Measurements from ENCODE around the gene RPS21. TPM values are rescaled to one million over a fixed set of nuclear protein-coding genes. Genes with fewer than 3 reads are reported as not detected.

RPS21 gene
- total and polyA plus RNA-seq, 2 of the 13 experiments (the other 11 are each of a cell fraction or from before 2014, with no cell fraction given), result 2,647 to 11,063 TPM

DNA sequence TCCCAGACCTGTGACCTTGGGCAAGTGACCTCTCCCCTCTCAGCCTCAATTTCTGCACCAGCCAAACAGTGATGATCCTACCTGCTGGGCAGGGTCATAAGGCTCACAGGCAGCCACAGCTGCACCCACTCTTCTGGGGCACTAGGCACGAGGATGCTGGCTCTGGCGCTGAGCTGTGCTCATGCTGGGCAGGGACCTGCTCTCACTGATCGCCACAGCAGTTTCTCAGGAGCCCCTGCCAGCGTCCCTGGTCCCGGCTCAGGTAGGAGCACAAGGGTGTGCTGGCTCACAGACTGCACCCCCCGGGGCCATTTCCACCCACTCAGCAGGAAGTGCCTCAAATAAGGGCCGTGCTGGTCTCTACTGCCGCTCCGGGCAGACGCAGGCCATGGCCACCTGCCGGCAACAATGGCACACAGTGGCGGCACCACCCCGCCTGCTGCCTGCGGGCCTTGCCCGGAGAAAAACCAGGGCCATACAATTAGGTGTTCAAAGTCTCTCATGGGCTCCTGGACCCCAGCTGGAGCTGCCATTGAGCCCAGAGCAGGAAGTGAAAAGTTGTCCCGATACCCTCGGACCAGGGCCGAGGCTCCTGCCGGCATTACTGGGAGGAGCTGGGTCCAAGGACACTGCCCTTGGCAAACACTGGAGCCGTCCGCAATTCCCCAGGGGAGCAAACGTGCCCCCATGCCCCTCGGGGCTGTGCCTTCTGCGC, 24.7 kb downstream of the RPS21 start (continued):
- TF ChIP-seq U2AF1 (optimal IDR thresholded peaks at IDR 0.05; ENCODE audit: low read depth, low read length), result peak; percentile 67
- TF ChIP-seq, protein P1, sequence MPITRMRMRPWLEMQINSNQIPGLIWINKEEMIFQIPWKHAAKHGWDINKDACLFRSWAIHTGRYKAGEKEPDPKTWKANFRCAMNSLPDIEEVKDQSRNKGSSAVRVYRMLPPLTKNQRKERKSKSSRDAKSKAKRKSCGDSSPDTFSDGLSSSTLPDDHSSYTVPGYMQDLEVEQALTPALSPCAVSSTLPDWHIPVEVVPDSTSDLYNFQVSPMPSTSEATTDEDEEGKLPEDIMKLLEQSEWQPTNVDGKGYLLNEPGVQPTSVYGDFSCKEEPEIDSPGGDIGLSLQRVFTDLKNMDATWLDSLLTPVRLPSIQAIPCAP (CRISPR knock-in tag; IDR thresholded peaks at IDR 0.05; ENCODE audit: low read depth), result no peak
- TF ChIP-seq CEBPG (CRISPR knock-in tag; IDR thresholded peaks at IDR 0.05), result peak; percentile 35; the same call in 1 of the 2 replicates
- TF ChIP-seq, protein P2, sequence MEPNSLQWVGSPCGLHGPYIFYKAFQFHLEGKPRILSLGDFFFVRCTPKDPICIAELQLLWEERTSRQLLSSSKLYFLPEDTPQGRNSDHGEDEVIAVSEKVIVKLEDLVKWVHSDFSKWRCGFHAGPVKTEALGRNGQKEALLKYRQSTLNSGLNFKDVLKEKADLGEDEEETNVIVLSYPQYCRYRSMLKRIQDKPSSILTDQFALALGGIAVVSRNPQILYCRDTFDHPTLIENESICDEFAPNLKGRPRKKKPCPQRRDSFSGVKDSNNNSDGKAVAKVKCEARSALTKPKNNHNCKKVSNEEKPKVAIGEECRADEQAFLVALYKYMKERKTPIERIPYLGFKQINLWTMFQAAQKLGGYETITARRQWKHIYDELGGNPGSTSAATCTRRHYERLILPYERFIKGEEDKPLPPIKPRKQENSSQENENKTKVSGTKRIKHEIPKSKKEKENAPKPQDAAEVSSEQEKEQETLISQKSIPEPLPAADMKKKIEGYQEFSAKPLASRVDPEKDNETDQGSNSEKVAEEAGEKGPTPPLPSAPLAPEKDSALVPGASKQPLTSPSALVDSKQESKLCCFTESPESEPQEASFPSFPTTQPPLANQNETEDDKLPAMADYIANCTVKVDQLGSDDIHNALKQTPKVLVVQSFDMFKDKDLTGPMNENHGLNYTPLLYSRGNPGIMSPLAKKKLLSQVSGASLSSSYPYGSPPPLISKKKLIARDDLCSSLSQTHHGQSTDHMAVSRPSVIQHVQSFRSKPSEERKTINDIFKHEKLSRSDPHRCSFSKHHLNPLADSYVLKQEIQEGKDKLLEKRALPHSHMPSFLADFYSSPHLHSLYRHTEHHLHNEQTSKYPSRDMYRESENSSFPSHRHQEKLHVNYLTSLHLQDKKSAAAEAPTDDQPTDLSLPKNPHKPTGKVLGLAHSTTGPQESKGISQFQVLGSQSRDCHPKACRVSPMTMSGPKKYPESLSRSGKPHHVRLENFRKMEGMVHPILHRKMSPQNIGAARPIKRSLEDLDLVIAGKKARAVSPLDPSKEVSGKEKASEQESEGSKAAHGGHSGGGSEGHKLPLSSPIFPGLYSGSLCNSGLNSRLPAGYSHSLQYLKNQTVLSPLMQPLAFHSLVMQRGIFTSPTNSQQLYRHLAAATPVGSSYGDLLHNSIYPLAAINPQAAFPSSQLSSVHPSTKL (CRISPR knock-in tag; IDR thresholded peaks at IDR 0.05), result peak; percentile 71
- peak; percentile 58; the same call in 1 of the 2 replicates for TF ChIP-seq ZKSCAN8 (CRISPR knock-in tag; IDR thresholded peaks at IDR 0.05; ENCODE audit: borderline replicate concordance)
- TF ChIP-seq, protein P3, sequence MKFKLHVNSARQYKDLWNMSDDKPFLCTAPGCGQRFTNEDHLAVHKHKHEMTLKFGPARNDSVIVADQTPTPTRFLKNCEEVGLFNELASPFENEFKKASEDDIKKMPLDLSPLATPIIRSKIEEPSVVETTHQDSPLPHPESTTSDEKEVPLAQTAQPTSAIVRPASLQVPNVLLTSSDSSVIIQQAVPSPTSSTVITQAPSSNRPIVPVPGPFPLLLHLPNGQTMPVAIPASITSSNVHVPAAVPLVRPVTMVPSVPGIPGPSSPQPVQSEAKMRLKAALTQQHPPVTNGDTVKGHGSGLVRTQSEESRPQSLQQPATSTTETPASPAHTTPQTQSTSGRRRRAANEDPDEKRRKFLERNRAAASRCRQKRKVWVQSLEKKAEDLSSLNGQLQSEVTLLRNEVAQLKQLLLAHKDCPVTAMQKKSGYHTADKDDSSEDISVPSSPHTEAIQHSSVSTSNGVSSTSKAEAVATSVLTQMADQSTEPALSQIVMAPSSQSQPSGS (CRISPR knock-in tag; IDR thresholded peaks at IDR 0.05), result 0 out of 2 replicates have a peak, but pooled peaks have one; percentile 58
- TF ChIP-seq ZNF816 (CRISPR knock-in tag; IDR thresholded peaks at IDR 0.05; ENCODE audit: borderline replicate concordance), result no peak
- 0 out of 2 replicates have a peak, but pooled peaks have one; percentile 0 for TF ChIP-seq ZFP1 (CRISPR knock-in tag; IDR thresholded peaks at IDR 0.05)
- peak; percentile 42 for TF ChIP-seq FOSL2 (CRISPR knock-in tag; IDR thresholded peaks at IDR 0.05)
- no peak for TF ChIP-seq ARNT (IDR thresholded peaks at IDR 0.05)
- TF ChIP-seq ESRRA (CRISPR knock-in tag; IDR thresholded peaks at IDR 0.05; ENCODE audit: low read depth), result peak; percentile 76
- no peak for TF ChIP-seq ZC3H13 (CRISPR knock-in tag; IDR thresholded peaks at IDR 0.05)
- TF ChIP-seq NR2F6 (IDR thresholded peaks at IDR 0.05), result peak; percentile 15; the same call in 1 of the 2 replicates
- TF ChIP-seq NR2F6 (CRISPR knock-in tag; IDR thresholded peaks at IDR 0.05), result peak; percentile 77
- TF ChIP-seq, protein P4, sequence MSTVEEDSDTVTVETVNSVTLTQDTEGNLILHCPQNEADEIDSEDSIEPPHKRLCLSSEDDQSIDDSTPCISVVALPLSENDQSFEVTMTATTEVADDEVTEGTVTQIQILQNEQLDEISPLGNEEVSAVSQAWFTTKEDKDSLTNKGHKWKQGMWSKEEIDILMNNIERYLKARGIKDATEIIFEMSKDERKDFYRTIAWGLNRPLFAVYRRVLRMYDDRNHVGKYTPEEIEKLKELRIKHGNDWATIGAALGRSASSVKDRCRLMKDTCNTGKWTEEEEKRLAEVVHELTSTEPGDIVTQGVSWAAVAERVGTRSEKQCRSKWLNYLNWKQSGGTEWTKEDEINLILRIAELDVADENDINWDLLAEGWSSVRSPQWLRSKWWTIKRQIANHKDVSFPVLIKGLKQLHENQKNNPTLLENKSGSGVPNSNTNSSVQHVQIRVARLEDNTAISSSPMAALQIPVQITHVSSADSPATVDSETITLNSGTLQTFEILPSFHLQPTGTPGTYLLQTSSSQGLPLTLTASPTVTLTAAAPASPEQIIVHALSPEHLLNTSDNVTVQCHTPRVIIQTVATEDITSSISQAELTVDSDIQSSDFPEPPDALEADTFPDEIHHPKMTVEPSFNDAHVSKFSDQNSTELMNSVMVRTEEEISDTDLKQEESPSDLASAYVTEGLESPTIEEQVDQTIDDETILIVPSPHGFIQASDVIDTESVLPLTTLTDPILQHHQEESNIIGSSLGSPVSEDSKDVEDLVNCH (CRISPR knock-in tag; IDR thresholded peaks at IDR 0.05), result no peak; the same call in 1 of the 2 replicates
- TF ChIP-seq ZBTB3 (CRISPR knock-in tag; IDR thresholded peaks at IDR 0.05; ENCODE audit: borderline replicate concordance, low read depth), result no peak
- TF ChIP-seq, protein P5, sequence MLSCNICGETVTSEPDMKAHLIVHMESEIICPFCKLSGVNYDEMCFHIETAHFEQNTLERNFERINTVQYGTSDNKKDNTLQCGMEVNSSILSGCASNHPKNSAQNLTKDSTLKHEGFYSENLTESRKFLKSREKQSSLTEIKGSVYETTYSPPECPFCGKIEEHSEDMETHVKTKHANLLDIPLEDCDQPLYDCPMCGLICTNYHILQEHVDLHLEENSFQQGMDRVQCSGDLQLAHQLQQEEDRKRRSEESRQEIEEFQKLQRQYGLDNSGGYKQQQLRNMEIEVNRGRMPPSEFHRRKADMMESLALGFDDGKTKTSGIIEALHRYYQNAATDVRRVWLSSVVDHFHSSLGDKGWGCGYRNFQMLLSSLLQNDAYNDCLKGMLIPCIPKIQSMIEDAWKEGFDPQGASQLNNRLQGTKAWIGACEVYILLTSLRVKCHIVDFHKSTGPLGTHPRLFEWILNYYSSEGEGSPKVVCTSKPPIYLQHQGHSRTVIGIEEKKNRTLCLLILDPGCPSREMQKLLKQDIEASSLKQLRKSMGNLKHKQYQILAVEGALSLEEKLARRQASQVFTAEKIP (CRISPR knock-in tag; IDR thresholded peaks at IDR 0.05; ENCODE audit: borderline replicate concordance), result no peak
- TF ChIP-seq NR3C1 (CRISPR knock-in tag; IDR thresholded peaks at IDR 0.05), result no peak
- TF ChIP-seq ZSCAN29 (CRISPR knock-in tag; conservative IDR thresholded peaks at IDR 0.05), result peak; percentile 58; the same call in 1 of the 2 replicates
- TF ChIP-seq KAT8 (CRISPR knock-in tag; IDR thresholded peaks at IDR 0.05), result peak; percentile 67; the same call in 1 of the 2 replicates

All from HepG2 (cell line).